GM21360 (cell line): ENCODE results near the gene FERMT1.
"Not testable (repeated sequence)": the region's sequence is repeated elsewhere in the genome, so short reads cannot be mapped to it uniquely, and the experiment has no call there.

ENCODE experiments used
- ATAC-seq: cut with Tn5 transposase; IDR thresholded peaks from one replicate; pipeline ENCODE4 v1.9.1; 2021; ENCODE audit warnings: mild to moderate bottlenecking, moderate library complexity; ENCODE audit not compliant: unreplicated experiment

Gene FERMT1

GRCh38 chr20:6041808-6042265 lies 81.0 kb downstream of the FERMT1 start:
- ATAC-seq = no peak

- ATAC-seq = no peak
These were observed 81.6 kb downstream of the FERMT1 start for GRCh38 chr20:6040958-6041807.

GRCh38 chr20:6040540-6040939 lies 82.3 kb downstream of the FERMT1 start:
- ATAC-seq = no peak

GRCh38 chr20:6039766-6040165 lies 83.1 kb downstream of the FERMT1 start:
- no peak for ATAC-seq

- no peak for ATAC-seq
These were observed 84.6 kb downstream of the FERMT1 start for GRCh38 chr20:6038256-6038655.

- ATAC-seq = no peak
These were observed 85.7 kb downstream of the FERMT1 start for GRCh38 chr20:6037082-6037481.

GRCh38 chr20:6036213-6036612 lies 86.6 kb downstream of the FERMT1 start:
- no peak for ATAC-seq

GRCh38 chr20:6034134-6034969 lies 88.5 kb downstream of the FERMT1 start:
- no peak for ATAC-seq

GRCh38 chr20:6032907-6033306 lies 89.9 kb downstream of the FERMT1 start:
- ATAC-seq = not testable (repeated sequence)

GRCh38 chr20:6030453-6031080 lies 92.3 kb downstream of the FERMT1 start:
- no peak for ATAC-seq

GRCh38 chr20:6029538-6029937 lies 93.3 kb downstream of the FERMT1 start:
- ATAC-seq = no peak

GRCh38 chr20:6028818-6029217 lies 94.0 kb downstream of the FERMT1 start:
- no peak for ATAC-seq

GRCh38 chr20:6026051-6026450 lies 96.8 kb downstream of the FERMT1 start:
- no peak for ATAC-seq
